Common myeloid progenitor, CD34-positive (primary cell): ENCODE data around the gene ZNF189. TPM values are rescaled to one million over a fixed set of nuclear protein-coding genes. Genes with fewer than 3 reads are reported as not detected.
A peak's percentile ranks its signal among the peaks of the same experiment; 100 is the strongest.

Experiments
- CTCF ChIA-PET: fragments of 350-600 bp; sonication (Branson Sonifier 250); formaldehyde crosslinking; loops from one replicate; lab custom pipeline; 2021; ENCODE audit warnings: antibody characterized with exemption; lab: Charles Lee
- POLR2A ChIA-PET: fragments of 350-600 bp; sonication (Branson Sonifier 250); formaldehyde crosslinking; loops from one replicate; lab custom pipeline; 2021; ENCODE audit warnings: antibody characterized with exemption; lab: Charles Lee
- DNase-seq, 3 donors: peaks; one replicate each; pipeline versions ENCODE4 v3.0.0 to v3.0.0-alpha.2; 2013
- H3K27ac ChIP-seq, 2 experiments: 1 replicate in 1 of 2; 2 replicates in 1 of 2; pipeline ENCODE4 v1.7.0; 2013; ENCODE audit warnings: inconsistent platforms in 2 of 2, low read length in 2 of 2, mild to moderate bottlenecking in 2 of 2, low read depth in 1 of 2, moderate library complexity in 1 of 2; ENCODE audit not compliant: severe bottlenecking in 2 of 2, insufficient read depth in 1 of 2, poor library complexity in 1 of 2
- H3K27me3 ChIP-seq, 5 experiments: replicated peaks in 2 of 5; 1 replicate in 3 of 5; 2 replicates in 2 of 5; pipeline versions ENCODE4 v1.6.1 to v1.7.0; 2013; ENCODE audit warnings: low read length in 4 of 5, mild to moderate bottlenecking in 2 of 5, moderate library complexity in 2 of 5, inconsistent platforms in 1 of 5; ENCODE audit not compliant: insufficient read depth in 5 of 5, control insufficient read depth in 4 of 5
- H3K36me3 ChIP-seq, 4 experiments: 1 replicate in 2 of 4; 2 replicates in 2 of 4; pipeline versions ENCODE4 v1.6.1 to v1.7.0; 2013; ENCODE audit warnings: low read length in 3 of 4, control low read depth in 1 of 4, mild to moderate bottlenecking in 1 of 4; ENCODE audit not compliant: control insufficient read depth in 4 of 4, insufficient read depth in 4 of 4
- H3K4me1 ChIP-seq, 4 experiments: 1 replicate in 3 of 4; 2 replicates in 1 of 4; pipeline versions ENCODE4 v1.6.1 to v1.7.1; 2013; ENCODE audit warnings: low read length in 3 of 4, mild to moderate bottlenecking in 3 of 4, control low read depth in 1 of 4, inconsistent platforms in 1 of 4, moderate library complexity in 1 of 4; ENCODE audit not compliant: control insufficient read depth in 4 of 4, insufficient read depth in 4 of 4; ENCODE audit errors: control extremely low read depth in 1 of 4
- H3K4me3 ChIP-seq, 7 experiments: 1 replicate in 4 of 7; 2 replicates in 3 of 7; pipeline versions ENCODE4 v1.5.1 to v1.7.0; 2013; ENCODE audit warnings: mild to moderate bottlenecking in 7 of 7, low read length in 6 of 7, moderate library complexity in 6 of 7, inconsistent platforms in 2 of 7, low read depth in 2 of 7, control low read depth in 1 of 7; ENCODE audit not compliant: insufficient read depth in 4 of 7, control insufficient read depth in 1 of 7; ENCODE audit errors: extremely low read depth in 1 of 7
- H3K9me3 ChIP-seq, 5 experiments: 1 replicate in 4 of 5; 2 replicates in 1 of 5; pipeline versions ENCODE4 v1.6.1 to v1.7.1; 2013; ENCODE audit warnings: low read length in 4 of 5, mild to moderate bottlenecking in 2 of 5, inconsistent platforms in 1 of 5, low read depth in 1 of 5, moderate library complexity in 1 of 5; ENCODE audit not compliant: control insufficient read depth in 4 of 5, insufficient read depth in 2 of 5; ENCODE audit errors: control extremely low read depth in 1 of 5
- WGBS: methylation state at CpG from one replicate; pipeline ENCODE4 v1.1.5; 2013; ENCODE audit not compliant: insufficient coverage; 5-methylcytosine and 5-hydroxymethylcytosine counted together
- polyA plus RNA-seq: library from polyadenylated mRNA; unstranded; fragments of 120-200 nt; gene quantifications from one replicate; pipeline ENCODE4 v1.2.1, GENCODE V29; 2013

The ZNF189 gene
- polyA plus RNA-seq = 16.5 TPM

DNA sequence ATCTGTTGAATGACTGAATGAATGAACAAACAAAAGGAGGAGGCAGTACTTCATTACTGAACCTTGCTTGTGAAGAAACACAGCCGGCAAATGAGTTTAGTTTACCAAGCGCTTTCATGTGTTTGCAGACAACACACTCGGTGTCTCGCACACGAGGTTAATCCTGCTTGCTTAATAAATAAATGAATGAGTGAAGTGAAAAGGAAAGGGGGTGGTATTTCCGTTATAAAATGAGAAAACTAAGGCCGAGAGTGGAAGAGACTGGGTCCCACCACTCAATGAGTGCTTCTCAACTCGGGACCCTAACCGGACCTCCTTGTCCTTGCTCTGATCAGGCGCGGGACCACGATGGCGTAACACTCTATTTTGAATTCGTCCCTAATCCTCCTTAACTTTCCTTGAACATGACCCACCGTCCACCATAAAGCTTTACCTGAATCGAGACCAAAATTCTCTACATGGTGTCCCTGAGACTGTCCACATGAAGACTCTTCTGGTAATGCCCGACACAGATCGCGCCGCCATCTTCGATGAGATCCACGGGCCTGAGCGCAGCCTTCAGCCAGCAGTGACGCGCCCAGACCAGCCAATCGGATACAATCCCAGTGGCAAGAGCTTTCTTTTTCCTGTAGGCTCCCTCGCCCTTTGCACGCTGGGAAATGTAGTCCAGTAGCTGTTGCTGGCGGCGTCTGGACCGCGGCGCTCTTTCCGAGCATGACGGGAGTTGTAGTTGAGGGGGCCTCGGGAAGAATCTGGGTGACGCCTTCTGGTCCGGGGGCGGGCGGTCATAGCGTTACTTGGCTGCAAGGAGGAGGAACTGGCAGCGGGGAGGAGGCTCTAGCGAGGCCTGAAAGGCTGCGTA, at the start of gene ZNF189, which contains the start of gene MRPL50:
Gene ZNF189, plus strand, starts transcription at position 784 of the 862 bp plus-strand sequence. CDS start 306 bp downstream, outside the sequence.
Gene MRPL50, minus strand, starts transcription at position 551 of the 862 bp plus-strand sequence. Its CDS starts 26 bp downstream, at position 525.
- ChIA-PET POLR2A (interaction anchor here (0.5 to 0.7 kb wide), 4 partner anchors 16 to 715 kb away, joined by 3 read pairs; partner anchors contain the start of gene RNF20), CTCF (interaction anchor here (1.6 to 2.3 kb wide), 4 partner anchors 10 to 88 kb away, joined by 3 to 10 read pairs (median 6); a partner anchor contains a TSS)
- peak within 1 kb of the TSS; percentile 96 to 98 for H3K27ac ChIP-seq
- WGBS = under 1% methylated on average over 40 of the region's 44 CpGs
- no peaks in the 10 kb centered on the region for H3K27me3 ChIP-seq
- peak within 1 kb of the TSS; percentile 57 to 100 (median 91) for H3K4me3 ChIP-seq
- DNase-seq = peak; percentile 99 to 100 (median 99)
- H3K4me1 ChIP-seq = peaks cover 9 to 29% (median 15%) of the 10 kb centered on the region in 4 experiments
- H3K9me3 ChIP-seq = peaks cover 4 to 26% (median 9%) of the 10 kb centered on the region in 5 experiments
- peaks cover 17 to 50% (median 36%) of the 10 kb centered on the region in 4 experiments for H3K36me3 ChIP-seq

DNA sequence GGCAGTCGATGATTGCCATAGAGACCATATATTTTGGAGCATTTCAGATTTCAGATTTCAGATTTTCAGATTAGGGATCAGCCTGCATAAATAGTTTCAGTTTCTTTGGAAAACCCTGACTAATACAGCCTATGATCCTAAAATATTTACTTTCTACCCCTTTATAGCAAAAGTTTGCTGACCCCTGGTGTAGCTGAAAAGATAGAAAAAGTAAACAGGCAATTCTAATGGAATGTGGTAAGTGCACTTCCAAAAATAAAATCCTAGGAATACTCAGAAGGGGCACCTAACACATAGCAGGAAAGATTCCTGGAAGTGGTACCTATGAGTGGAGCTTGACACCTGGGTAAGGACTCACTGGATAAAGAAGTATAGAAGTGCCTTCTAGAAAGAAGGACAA, 48.4 kb upstream of the ZNF189 start:
- Histone ChIP-seq H3K27ac (no peak overlapping the region), H3K9me3 (no peaks in the 10 kb centered on the region), H3K36me3 (no peaks in the 10 kb centered on the region), H3K27me3 (peaks cover 0 to 7% (median 0%) of the 10 kb centered on the region in 5 experiments), H3K4me1 (no peaks in the 10 kb centered on the region), H3K4me3 (no peak overlapping the region)
- POLR2A ChIA-PET = no interaction called here
- DNase-seq = no peak
- no CpG with 5 or more reads among the region's 1 CpG for WGBS
- CTCF ChIA-PET = no interaction called here

DNA sequence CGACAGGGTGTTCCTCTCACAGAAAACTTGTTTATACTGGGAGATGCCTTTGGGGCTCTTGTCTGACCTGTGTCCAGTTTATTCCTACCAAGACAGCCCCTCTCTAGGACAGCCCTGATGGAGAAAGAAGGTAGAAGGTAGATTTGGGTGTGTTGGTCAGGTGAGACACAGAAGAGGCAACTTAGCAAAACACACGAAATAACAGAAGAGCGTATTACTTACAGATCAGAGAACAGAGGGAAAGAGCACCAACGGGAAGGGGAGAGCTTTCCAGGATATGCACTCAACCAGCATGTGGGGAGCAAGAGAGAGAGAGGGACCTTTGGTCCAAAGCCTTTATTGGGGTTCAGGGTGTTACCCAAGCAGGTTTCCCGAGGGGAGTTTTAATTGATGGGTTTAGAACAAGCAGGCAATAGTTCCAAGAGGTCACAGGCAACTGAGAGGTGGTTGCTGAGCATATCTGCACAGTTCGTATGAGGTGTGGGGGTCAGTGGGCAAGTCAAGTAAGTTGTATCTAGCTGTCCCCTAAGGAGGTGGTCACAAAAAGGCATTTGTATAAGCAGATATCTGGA, 45.7 kb upstream of the ZNF189 start:
- CTCF ChIA-PET = no interaction called here
- Histone ChIP-seq H3K27ac (no peak overlapping the region), H3K4me3 (no peak overlapping the region), H3K9me3 (no peaks in the 10 kb centered on the region), H3K4me1 (no peaks in the 10 kb centered on the region), H3K36me3 (no peaks in the 10 kb centered on the region), H3K27me3 (peaks cover 0 to 2% (median 0%) of the 10 kb centered on the region in 5 experiments)
- POLR2A ChIA-PET = no interaction called here
- WGBS = 96% methylated on average over 5 of the region's 6 CpGs
- no peak for DNase-seq

DNA sequence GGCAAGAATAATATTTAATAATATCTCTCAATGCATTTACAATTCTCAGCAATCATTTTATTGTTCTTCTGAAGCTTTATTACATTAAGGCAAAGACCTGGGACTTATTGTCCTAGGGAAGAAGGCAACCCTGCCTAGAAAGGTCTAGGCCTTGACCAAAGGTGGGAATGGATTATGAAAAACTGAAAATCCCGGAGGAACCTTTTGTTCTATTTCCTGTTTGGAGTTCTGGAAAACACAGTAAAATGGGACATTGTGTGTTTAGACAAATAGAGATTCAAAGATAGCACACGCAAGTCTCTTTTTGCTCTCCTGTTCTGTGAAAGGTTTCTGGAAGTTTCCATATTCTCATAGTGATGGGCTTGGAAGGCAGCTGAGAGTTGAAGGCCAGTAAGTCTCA, 45.0 kb upstream of the ZNF189 start:
- Histone ChIP-seq H3K36me3 (no peaks in the 10 kb centered on the region), H3K4me3 (no peak overlapping the region), H3K27me3 (no peaks in the 10 kb centered on the region), H3K4me1 (no peaks in the 10 kb centered on the region), H3K27ac (no peak overlapping the region), H3K9me3 (no peaks in the 10 kb centered on the region)
- ChIA-PET CTCF (no interaction called here), POLR2A (no interaction called here)
- no peak for DNase-seq
- 95% methylated on average over 2 of the region's 2 CpGs for WGBS

DNA sequence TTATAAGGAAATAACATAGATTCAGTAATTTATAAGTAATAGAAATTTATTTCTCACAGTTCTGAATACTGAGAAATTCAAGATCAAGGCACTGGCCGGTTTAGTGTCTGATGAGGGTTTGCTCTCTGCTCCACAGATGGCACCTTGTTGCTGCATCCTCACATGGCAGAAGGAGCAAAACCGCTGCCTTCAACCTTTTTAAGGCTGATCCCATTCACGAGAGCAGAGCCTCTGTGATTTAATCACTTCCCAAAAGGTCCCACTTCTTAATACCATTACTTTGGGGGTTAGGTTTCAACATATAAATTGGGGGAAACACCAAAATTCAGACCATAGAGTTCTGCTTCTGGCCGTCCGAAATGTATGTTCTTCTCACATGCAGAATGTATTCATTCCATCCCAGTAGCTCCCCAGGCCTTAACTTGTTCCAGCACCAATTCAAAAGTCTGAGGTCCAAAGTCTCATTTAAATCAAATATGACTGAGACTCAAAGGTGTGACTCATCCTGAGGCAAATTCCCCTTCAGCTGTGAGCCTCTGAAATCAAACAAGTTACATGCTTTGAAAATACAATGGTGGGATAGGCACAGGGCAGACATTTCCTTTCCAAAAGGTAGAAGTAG, 44.4 kb upstream of the ZNF189 start:
- no peak overlapping the region for H3K4me3 ChIP-seq
- ChIA-PET CTCF (no interaction called here), POLR2A (no interaction called here)
- H3K36me3 ChIP-seq = no peaks in the 10 kb centered on the region
- no peaks in the 10 kb centered on the region for H3K27me3 ChIP-seq
- H3K4me1 ChIP-seq = no peaks in the 10 kb centered on the region
- H3K27ac ChIP-seq = no peak overlapping the region
- no peaks in the 10 kb centered on the region for H3K9me3 ChIP-seq
- 95% methylated on average over 3 of the region's 5 CpGs for WGBS
- no peak for DNase-seq

DNA sequence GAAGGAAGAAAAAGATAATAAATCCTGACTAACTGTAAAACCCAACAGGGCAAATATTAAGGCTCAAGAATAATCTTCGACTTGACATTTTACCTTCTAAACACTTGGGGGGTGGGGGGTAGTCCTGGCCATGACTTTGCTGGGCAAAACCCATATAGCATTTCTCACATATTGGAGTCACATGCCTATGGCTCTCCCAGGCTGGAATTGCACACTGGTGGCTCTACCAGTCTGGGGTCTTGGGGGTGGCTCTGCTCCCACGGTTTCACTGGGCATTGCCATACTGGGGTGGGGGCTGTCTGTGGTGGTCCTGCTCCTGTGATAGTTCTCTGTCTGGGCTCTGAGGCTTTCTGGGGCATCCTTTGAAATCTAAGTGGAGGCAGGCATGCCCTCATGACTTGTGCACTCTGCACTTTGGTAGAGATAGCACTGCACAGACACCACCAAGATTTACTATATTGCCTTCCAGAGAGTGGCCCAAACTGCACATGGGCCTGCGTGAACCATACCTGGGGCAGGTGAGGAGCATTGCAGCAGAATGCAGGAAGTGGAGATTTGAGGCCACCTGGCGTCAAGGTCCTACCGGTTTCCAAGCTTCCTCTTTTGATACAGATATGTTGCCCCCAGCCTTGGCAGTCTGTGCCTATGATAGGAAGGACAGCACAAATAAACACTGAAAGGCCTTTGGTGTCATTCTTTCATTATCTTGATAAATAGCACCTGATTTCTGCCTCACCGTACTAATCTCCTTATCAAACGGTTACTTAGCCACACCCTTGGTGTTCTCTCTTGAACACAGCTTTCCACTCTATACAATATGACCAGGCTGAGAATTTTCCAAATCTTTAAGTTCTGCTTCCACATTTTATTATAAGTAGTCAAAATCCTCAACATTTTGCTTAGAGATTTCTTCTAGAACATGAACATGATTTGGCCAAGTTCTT, 43.6 kb upstream of the ZNF189 start:
- H3K27me3 ChIP-seq = no peaks in the 10 kb centered on the region
- no peaks in the 10 kb centered on the region for H3K36me3 ChIP-seq
- no peak overlapping the region for H3K4me3 ChIP-seq
- no peaks in the 10 kb centered on the region for H3K9me3 ChIP-seq
- no peak for DNase-seq
- ChIA-PET CTCF (no interaction called here), POLR2A (no interaction called here)
- H3K27ac ChIP-seq = no peak overlapping the region
- H3K4me1 ChIP-seq = no peaks in the 10 kb centered on the region
- 71% methylated on average over 6 of the region's 7 CpGs for WGBS
